Ascending aorta (tissue), 2 donors: ENCODE results near the gene PSME3. TPM values are rescaled to one million over a fixed set of nuclear protein-coding genes. Genes with fewer than 3 reads are reported as not detected.
"Not testable (repeated sequence)": the region's sequence is repeated elsewhere in the genome, so short reads cannot be mapped to it uniquely, and the experiment has no call there.

Experiments
- DNase-seq, 2 donors: peaks; one replicate each; pipeline ENCODE4 v3.0.0-alpha.2; 2019; ENCODE audit warnings: low spot score in 2 of 2
- H3K27ac ChIP-seq, 2 donors: fragments of 200-600 bp; sonication (generic); one replicate each; pipeline ENCODE4 v1.5.1; 2016 to 2017; ENCODE audit warnings: mild to moderate bottlenecking in 1 of 2
- H3K27me3 ChIP-seq: fragments of 200-600 bp; sonication (generic); one replicate; pipeline ENCODE4 v1.5.1; 2017
- H3K36me3 ChIP-seq, 2 donors: fragments of 200-600 bp; sonication (generic); one replicate each; pipeline ENCODE4 v1.5.1; 2016
- H3K4me1 ChIP-seq, 2 donors: fragments of 200-600 bp; sonication (generic); one replicate each; pipeline ENCODE4 v1.5.1; 2016 to 2017; ENCODE audit warnings: mild to moderate bottlenecking in 1 of 2
- H3K4me3 ChIP-seq, 2 donors: fragments of 200-600 bp; sonication (generic); one replicate each; pipeline ENCODE4 v1.5.1; 2016 to 2017; ENCODE audit warnings: mild to moderate bottlenecking in 1 of 2
- H3K9me3 ChIP-seq, 2 donors: fragments of 200-600 bp; sonication (generic); one replicate each; pipeline ENCODE4 v1.5.1; 2016
- CTCF ChIP-seq, 3 experiments: fragments of 200-600 bp in 2 of 3; fragments of 450-650 bp in 1 of 3; sonication (generic) in 2 of 3; IDR thresholded peaks; one replicate each; pipeline ENCODE4 v1.5.1; 2016 to 2019; ENCODE audit warnings: antibody characterized with exemption in 3 of 3, mild to moderate bottlenecking in 1 of 3, moderate library complexity in 1 of 3
- intact Hi-C: fragments of 100-400 bp; cut with DNase I; formaldehyde crosslinking; loops from one replicate; pipeline ENCODE4 v1.15.1; 2023
- total RNA-seq: library from RNA; depleted of rRNA; stranded (reverse); fragments of >200 nt; gene quantifications from one replicate; pipeline ENCODE4 v1.1.0, GENCODE V29; 2016

PSME3 gene
- total RNA-seq, 1 donor from 2014 or later = 29.7 TPM

- H3K4me3 ChIP-seq = no peak overlapping the region
- intact Hi-C loops = no loop called here
- peaks cover 3 to 15% of the 10 kb centered on the region in 2 donors for H3K36me3 ChIP-seq
- H3K27ac ChIP-seq = peak overlapping the region in 1 of 2 donors; percentile 40
- peaks cover 0 to 11% of the 10 kb centered on the region in 2 donors for H3K4me1 ChIP-seq
- H3K27me3 ChIP-seq = no peaks in the 10 kb centered on the region
- no peak for DNase-seq
- no peak for TF ChIP-seq CTCF (IDR thresholded peaks at IDR 0.05)
- H3K9me3 ChIP-seq = no peaks in the 10 kb centered on the region
These were observed 24.2 kb downstream of the PSME3 start for GRCh38 chr17:42857389-42857788.

- no peak for TF ChIP-seq CTCF (IDR thresholded peaks at IDR 0.05)
- Histone ChIP-seq H3K9me3 (no peaks in the 10 kb centered on the region), H3K27ac (no peak overlapping the region), H3K27me3 (no peaks in the 10 kb centered on the region), H3K36me3 (peaks cover 21 to 22% of the 10 kb centered on the region in 2 donors), H3K4me3 (no peak overlapping the region), H3K4me1 (no peaks in the 10 kb centered on the region)
- intact Hi-C loops = no loop called here
- DNase-seq = no peak
These were observed 32.5 kb downstream of the PSME3 start for GRCh38 chr17:42865638-42866094.

GRCh38 chr17:42866216-42866615 is 33.0 kb downstream of the PSME3 start:
- no peak for DNase-seq
- intact Hi-C loops = no loop called here
- Histone ChIP-seq H3K9me3 (no peaks in the 10 kb centered on the region), H3K4me1 (no peaks in the 10 kb centered on the region), H3K27me3 (no peaks in the 10 kb centered on the region), H3K27ac (no peak overlapping the region), H3K4me3 (no peak overlapping the region), H3K36me3 (peaks cover 21 to 26% of the 10 kb centered on the region in 2 donors)
- no peak for TF ChIP-seq CTCF (IDR thresholded peaks at IDR 0.05)

GRCh38 chr17:42866631-42867575 is 33.7 kb downstream of the PSME3 start:
- Histone ChIP-seq H3K4me1 (no peaks in the 10 kb centered on the region), H3K9me3 (no peaks in the 10 kb centered on the region)
- no peak for TF ChIP-seq CTCF (IDR thresholded peaks at IDR 0.05)

GRCh38 chr17:42867694-42868261 is 34.6 kb downstream of the PSME3 start:
- peaks cover 30 to 36% of the 10 kb centered on the region in 2 donors for H3K36me3 ChIP-seq
- intact Hi-C loops, H3K27me3 ChIP-seq, H3K9me3 ChIP-seq, H3K4me3 ChIP-seq, H3K27ac ChIP-seq, DNase-seq, H3K4me1 ChIP-seq: not testable (repeated sequence)

More at GRCh38 chr17:42866631-42867575, 33.7 kb downstream of the PSME3 start:
- H3K27ac ChIP-seq = no peak overlapping the region
- intact Hi-C loops = no loop called here
- H3K36me3 ChIP-seq = peaks cover 23 to 29% of the 10 kb centered on the region in 2 donors
- no peak overlapping the region for H3K4me3 ChIP-seq
- no peaks in the 10 kb centered on the region for H3K27me3 ChIP-seq
- no peak for DNase-seq

GRCh38 chr17:42868338-42868737 is 35.1 kb downstream of the PSME3 start:
- Histone ChIP-seq H3K4me1 (no peaks in the 10 kb centered on the region), H3K36me3 (peaks cover 30 to 36% of the 10 kb centered on the region in 2 donors), H3K27ac (no peak overlapping the region), H3K9me3 (no peaks in the 10 kb centered on the region), H3K4me3 (no peak overlapping the region), H3K27me3 (no peaks in the 10 kb centered on the region)
- TF ChIP-seq CTCF (IDR thresholded peaks at IDR 0.05) = no peak
- intact Hi-C loops = no loop called here
- DNase-seq = no peak
